LHCN-M2 (cell line): ENCODE data around the gene AUH. TPM values are rescaled to one million over a fixed set of nuclear protein-coding genes. Genes with fewer than 3 reads are reported as not detected.
A peak's percentile ranks its signal among the peaks of the same experiment; 100 is the strongest.

Experiments used
- DNase-seq: peaks from one replicate; pipeline ENCODE4 v3.0.0-alpha.2; 2012; ENCODE audit warnings: low read depth
- total RNA-seq: library from RNA; depleted of rRNA; stranded (reverse); fragments of >200 nt; gene quantifications from 2 replicates; pipeline ENCODE4 v1.2.3, GENCODE V29; 2014

AUH gene
- total RNA-seq, 1 experiment from 2014 or later, result 11.5 TPM

- DNase-seq, result no peak
Measured at GRCh38 chr9:91340395-91340967, 21.2 kb downstream of the AUH start.

- DNase-seq, result no peak
Measured at GRCh38 chr9:91338681-91339080, 23.0 kb downstream of the AUH start.

- no peak for DNase-seq
Measured at GRCh38 chr9:91336786-91337185, 24.9 kb downstream of the AUH start.

DNA sequence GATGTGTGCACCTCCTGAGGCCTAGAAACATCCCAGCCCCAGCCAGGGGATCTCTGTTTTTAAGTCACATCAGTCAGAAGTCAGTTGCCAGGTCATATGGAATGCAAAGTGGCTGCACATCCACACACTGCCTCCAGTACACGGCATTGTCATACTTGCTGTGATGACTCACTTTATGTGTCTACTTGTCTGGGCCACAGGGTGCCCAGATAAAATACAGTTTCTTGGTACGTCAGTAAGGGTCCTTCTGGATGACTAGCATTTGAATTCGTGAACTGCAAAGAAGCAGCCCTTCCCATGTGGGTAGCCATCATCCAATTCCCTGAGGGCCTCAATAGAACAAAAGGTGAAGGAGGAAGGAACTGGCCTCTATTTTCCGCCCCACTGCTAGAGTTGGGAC, 27.7 kb downstream of the AUH start:
- DNase-seq, result peak; percentile 4

DNA sequence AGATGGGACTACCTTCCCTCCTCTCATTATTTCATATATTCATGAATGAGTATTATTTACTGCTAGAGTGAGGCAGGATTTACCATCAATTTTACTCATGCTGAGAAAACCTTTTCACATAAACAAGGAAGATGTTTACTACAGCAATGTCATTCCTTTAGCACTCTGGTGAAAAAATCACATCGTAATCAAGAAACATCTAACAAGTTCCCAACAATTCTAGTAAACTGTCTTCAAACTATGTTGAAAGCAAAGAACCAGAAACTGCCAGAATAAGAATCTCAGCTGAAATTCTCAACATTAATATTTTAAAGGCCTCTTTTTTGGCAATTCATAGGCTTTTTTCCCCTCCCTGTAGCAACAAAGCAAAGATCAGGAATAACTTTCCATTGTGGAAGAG, 28.2 kb downstream of the AUH start:
- DNase-seq, result no peak

GRCh38 chr9:91332546-91333231, 29.0 kb downstream of the AUH start:
- no peak for DNase-seq

DNA sequence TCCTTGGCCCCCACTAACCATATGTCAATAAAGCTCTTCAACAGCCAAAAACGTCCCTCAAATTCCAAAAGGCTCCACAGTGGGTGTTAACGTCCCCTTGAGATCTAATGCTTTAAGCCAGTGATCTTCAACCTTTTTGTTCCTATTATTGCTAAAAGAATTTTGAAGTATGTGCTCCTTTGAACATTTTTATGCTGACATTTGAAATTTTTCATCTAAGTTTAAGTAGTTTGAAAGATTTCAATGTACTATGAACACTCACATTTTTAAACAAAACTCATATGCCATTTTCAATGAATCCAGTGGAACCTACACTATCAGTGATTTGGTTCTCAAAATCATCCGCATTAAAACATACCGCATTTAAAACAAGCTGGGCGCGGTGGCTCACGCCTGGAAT, 29.9 kb downstream of the AUH start:
- DNase-seq, result no peak

GRCh38 chr9:91328186-91328585, 33.5 kb downstream of the AUH start:
- DNase-seq, result no peak

GRCh38 chr9:91321691-91322090, 40.0 kb downstream of the AUH start:
- DNase-seq, result no peak

- DNase-seq, result no peak
Measured at GRCh38 chr9:91320299-91320698, 41.4 kb downstream of the AUH start.

DNA sequence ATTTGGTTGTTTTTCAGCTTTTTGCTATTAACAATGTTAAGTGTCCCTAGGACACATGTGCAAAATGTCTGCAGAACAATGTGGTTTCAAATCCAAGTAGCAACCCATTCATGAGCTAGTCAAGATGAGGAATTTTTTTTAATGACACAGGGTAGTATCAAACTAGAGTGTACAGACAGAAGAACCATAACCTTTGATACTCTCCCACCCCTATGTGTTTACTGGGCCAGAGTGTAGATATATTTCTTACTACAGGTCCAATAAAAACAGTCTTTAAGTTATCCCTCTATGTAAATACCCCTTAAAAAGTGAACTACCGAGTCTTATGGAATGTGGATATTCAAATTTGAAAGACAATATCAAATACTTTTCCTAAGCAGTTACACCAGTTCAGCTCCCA, 45.6 kb downstream of the AUH start:
- DNase-seq, result no peak

GRCh38 chr9:91315191-91315590, 46.5 kb downstream of the AUH start:
- no peak for DNase-seq

GRCh38 chr9:91312717-91313325, 48.9 kb downstream of the AUH start:
- DNase-seq, result no peak

GRCh38 chr9:91310037-91310436, 51.7 kb downstream of the AUH start:
- DNase-seq, result no peak

DNA sequence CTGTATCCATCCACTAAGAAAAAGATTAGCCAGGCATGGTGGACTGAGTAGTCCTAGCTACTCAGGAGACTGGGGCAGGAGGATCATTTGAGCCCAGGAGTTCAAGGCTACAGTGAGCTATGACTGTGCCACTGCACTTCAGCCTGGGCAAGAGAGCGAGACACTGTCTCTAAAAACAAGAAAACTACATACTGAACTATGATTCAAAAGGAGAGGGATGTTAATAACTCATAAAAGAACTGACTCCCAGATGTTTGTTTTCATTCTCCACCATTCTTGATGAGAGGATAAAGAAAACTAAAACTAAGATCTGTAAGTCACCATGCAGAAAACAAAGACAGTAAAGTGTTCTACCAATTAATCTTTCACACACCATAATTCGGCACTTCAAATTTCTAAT, 53.5 kb downstream of the AUH start:
- no peak for DNase-seq

DNA sequence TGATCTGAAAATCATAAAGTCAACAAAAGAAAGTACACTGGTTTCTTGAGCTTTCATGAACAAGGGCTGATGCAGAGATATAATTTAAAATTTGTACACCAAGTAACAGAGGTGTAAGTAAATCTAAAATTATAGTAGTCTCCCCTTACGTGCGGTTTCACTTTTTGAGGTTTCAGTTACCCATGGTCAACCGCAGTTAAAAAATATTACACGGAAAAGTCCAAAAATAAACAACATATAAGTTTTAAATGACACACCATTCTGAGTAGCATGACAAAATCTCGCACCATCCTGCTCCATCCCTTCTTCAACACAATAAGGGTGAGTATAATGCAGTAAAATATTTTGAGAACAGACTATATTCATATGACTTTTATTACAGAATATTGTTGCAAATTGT, 54.4 kb downstream of the AUH start:
- no peak for DNase-seq

GRCh38 chr9:91306296-91306630, 55.5 kb downstream of the AUH start:
- no peak for DNase-seq

DNA sequence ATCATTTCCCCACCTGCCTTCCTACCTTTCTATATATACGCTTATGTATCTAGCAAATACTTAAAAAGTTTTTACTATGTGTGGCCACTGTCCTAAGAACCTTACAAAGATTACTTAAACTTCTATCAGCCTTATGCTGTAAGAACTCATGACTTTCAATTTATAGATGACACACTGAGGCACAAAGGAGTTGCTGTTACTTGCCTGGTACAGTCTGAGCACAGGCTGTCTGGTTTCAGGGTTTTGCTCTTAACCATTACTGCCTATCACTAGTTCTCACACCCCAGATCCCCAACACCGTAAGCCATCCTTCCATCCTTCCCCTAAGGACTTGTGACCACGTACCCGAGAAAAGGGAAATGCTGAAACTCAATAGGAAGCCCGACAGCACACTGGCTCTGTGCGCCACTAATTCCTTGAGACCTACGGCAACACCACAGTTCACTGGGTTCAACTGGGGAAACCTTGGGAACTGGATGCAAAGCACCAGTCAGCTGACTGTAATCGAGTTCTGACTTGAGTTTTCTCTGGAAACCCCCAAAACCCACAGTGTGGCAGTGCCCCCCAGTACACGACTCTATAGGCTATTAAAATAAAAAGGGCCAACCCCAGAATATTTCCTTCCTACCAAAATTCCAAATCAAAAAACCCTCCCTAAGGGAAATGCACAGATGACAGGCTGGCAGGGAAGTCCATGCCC, 56.0 kb downstream of the AUH start:
- DNase-seq, result no peak

GRCh38 chr9:91303741-91304415, 57.8 kb downstream of the AUH start:
- DNase-seq, result no peak

DNA sequence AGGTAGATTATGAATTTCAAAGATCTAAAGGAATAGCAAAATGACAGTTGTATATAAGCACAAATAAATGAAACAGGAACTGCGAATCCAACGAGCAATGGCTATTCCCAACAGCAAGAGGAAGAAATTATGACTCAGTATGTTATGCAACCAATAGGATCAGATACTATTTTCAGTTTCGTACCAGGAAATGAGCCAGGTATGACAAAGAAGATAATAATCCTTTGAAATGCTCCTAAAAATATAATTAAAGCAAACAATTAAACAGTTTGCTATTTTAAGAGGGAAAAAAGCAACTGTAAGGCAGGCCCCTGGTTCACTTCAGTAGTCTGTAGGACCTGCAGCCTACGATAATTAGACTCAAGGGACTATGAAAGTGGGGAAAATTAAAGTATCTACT, 58.9 kb downstream of the AUH start:
- DNase-seq, result peak; percentile 81

- DNase-seq, result no peak
Measured at GRCh38 chr9:91301161-91301560, 60.6 kb downstream of the AUH start.

DNA sequence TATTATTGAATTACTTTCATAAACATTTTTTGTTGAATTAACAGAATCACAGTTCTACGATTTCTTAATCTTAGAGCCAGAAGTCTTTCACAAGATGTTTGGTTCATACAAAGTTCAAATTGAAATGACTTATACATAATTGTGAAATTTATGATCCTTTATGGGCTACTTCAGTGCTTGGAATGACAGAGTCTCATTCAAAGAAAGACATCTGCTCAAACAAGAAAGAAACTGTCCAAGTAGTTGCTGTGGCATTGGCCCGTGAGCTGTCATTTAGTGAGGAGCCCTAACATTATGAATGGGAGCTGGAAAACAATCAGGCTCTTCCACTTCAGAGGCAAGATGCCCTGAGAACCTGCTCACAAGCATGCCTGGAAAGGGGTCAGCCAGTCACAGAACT, 63.4 kb downstream of the AUH start:
- peak; percentile 54 for DNase-seq
